ENCODE measurements around the gene IQCE. TPM values are rescaled to one million over a fixed set of nuclear protein-coding genes. Genes with fewer than 3 reads are reported as not detected.

The IQCE gene, protein sequence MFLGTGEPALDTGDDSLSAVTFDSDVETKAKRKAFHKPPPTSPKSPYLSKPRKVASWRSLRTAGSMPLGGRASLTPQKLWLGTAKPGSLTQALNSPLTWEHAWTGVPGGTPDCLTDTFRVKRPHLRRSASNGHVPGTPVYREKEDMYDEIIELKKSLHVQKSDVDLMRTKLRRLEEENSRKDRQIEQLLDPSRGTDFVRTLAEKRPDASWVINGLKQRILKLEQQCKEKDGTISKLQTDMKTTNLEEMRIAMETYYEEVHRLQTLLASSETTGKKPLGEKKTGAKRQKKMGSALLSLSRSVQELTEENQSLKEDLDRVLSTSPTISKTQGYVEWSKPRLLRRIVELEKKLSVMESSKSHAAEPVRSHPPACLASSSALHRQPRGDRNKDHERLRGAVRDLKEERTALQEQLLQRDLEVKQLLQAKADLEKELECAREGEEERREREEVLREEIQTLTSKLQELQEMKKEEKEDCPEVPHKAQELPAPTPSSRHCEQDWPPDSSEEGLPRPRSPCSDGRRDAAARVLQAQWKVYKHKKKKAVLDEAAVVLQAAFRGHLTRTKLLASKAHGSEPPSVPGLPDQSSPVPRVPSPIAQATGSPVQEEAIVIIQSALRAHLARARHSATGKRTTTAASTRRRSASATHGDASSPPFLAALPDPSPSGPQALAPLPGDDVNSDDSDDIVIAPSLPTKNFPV
- total RNA-seq (2022; extraction: Qiagen RNA extraction) = 9.7 to 14.7 TPM (median 13.8 TPM) in 5 replicates

DNA sequence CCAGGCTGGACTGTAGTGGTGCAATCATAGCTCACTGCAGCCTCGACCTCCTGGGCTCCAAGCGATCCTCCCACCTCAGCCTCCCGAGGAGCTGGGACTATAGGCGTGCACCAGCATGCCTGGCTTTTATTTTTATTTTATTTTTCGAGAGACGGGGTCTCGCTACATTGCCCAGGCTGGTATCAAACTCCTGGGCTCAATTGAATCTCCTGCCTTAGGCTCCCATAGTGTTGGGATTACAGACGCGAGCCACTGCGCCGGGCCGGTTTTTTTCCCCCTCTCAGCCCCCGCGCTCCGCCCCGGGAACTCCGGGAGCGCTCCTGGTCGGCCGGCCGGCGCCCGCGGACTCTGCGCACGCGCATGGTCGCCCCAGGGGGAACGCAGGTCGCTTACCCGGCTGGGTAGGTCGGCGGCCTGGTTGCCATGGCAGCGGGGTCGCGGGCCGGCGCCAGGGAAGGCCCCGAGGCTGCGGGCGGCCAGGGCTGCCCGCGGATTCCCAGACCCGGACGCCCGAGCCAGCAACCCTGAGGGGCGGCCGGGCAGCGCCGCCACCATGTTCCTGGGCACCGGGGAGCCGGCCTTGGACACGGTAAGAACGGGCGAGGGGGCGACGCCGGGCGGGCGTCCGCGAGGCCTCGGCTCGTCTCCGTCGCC, at the start of gene IQCE:
Gene IQCE (plus strand): TSS at position 351 of the 654 bp plus-strand sequence. CDS start 203 bp downstream, at position 554.

DNA sequence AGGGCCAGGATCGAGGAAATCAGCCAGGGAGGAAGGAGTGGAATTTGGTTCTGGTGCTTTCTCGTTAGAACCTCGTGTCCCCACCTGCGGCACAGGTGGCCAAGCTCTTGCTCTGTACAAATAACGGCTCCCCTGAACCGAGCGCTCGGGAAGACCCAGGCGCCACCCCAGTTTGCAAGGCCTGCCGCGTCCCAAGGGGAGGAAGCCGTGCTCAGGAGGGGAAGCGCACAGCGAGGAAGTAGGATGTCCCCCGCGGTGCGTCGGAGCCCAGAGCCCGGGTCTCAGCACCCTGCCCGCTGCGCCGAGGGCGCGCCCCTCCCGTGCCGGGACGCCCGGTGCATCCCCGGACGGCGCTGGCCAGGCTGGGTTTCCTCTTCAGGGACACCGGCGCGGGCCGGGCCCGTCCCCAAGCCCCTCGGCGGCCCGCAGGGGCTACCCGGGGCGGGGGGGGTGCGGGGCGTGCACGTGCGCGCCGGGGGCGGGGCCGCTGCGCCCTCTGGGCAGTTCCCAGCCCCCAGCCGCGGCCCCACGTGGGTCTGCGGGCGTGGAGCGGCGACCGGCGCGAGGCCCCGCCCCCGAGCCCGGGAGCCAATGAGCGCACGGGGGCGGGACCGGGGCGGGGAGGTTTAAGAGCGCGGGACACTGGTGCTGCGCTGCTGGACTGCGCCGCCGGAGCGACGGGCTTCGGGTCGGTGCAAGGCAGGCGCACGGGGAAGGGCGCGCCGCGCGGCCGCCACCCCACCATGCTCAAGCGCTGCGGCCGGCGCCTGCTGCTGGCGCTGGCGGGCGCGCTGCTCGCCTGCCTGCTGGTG, 39.5 kb upstream of the IQCE start, which contains the start of gene LFNG:
Gene LFNG (plus strand): TSS at position 656 of the 812 bp plus-strand sequence. CDS start 88 bp downstream, at position 744.

DNA sequence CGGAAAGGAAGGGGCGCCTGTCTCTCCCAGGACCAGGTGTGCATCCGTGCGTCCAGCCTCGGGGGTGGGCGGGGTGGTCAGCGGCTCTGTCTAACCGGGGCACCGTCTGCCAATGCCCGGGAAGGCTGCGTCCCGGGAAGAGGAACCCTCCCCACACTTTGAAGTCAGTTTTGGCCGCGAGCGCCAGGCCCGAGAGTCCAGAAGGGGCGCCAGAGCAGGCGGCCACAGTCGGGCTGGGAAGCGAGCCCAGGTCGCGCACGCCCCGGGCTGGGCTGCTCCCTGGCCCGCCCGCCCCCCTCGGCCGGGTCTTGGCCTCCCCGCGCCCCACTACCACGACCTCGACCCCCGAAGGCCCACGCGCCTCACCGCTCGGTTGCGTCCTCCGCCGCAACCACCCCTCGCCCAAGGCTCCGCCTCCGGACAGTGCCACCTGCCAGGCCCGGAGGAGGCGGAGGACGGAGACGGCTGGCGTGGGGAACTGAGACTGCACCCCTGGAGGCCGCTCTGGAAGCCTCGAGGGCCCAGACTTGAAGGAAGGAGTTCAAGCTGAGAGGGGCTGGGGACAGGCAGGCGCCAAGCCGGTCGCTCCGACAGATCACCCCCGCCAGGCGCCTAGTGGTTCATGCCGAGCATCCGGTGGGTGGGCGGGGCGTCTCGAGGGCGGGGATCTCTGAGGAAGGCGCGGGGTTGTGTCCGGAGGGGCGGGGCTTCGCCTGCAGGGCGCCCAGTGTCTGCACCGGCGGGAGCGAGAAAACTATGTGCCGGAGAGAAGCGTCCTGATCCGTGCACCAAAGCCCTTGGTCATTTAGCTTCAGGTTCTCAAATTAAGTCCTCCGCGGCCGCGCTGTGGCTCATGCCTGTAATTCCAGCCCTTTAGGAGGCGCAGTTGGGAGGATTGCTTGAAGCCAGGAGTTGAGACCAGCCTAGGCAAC, 3.4 kb upstream of the IQCE start, which contains the start of gene BRAT1:
Gene BRAT1 (minus strand): TSS at position 404 of the 932 bp plus-strand sequence. CDS start 1,093 bp downstream, outside the sequence.

DNA sequence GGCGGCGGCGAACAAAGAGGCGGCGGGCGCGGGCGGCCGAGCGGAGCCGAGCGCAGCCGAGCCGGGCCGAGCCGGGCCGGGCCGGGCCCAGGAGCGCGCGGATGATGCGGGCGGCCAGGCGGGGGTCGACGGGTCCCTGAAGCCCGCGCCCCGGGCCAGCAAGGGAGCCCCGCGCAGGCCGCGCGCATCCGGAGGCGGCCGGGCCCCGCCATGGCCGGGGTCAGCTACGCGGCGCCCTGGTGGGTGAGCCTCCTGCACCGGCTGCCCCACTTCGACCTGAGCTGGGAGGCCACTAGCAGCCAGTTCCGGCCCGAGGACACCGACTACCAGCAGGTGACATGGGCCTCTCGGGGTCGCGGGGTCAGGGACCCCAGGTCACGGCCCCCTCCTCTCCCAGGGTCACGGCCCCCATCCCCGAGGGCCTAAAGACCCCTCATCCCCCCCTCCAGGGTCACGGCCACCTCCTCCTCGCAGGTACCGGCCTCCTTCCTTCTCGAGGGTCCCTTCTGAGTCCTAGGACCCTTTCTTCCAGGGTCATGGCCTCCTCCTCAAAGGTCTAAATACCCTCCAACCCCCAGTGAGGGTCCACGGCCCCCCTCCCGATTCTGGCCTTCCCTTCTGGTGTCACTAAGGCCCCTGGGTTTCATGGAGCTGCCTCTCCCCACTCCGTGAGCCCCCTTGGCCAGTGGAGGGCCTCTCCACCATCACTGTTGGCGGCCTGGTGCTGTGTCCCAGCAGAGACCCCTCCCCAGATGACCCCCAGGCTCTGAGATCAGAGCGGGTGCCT, 73.4 kb downstream of the IQCE start, which contains the start of gene TTYH3:
Gene TTYH3 (plus strand): TSS at position 41 of the 787 bp plus-strand sequence. CDS start 170 bp downstream, at position 211.

Other genes with a start within 250 kb of the IQCE start
- gene SNX8, start 244.5 kb upstream of the IQCE start, total RNA-seq (2022; extraction: Qiagen RNA extraction) = 37.4 to 85.1 TPM (median 77.1 TPM) in 5 replicates
- 223 to 263 TPM (median 224 TPM) in 5 replicates for gene EIF3B, start 204.2 kb upstream of the IQCE start, total RNA-seq (2022; extraction: Qiagen RNA extraction)
- 7.8 to 16.3 TPM (median 12.4 TPM) in 5 replicates for gene CHST12, start 155.4 kb upstream of the IQCE start, total RNA-seq (2022; extraction: Qiagen RNA extraction)
- gene GRIFIN, start 82.6 kb upstream of the IQCE start, total RNA-seq (2022; extraction: Qiagen RNA extraction) = not detected in 5 replicates
- 8.2 to 17.8 TPM (median 17.1 TPM) in 5 replicates for gene LFNG, start 39.2 kb upstream of the IQCE start, total RNA-seq (2022; extraction: Qiagen RNA extraction)
- gene BRAT1, start 3.5 kb upstream of the IQCE start, total RNA-seq (2022; extraction: Qiagen RNA extraction) = 24.3 to 40.7 TPM (median 39.4 TPM) in 5 replicates
- 38.2 to 65.1 TPM (median 62.2 TPM) in 5 replicates for gene TTYH3, start 73.0 kb downstream of the IQCE start, total RNA-seq (2022; extraction: Qiagen RNA extraction)
- 0.02 to 0.06 TPM in 2 of 5 replicates, not detected in the others for gene AMZ1, start 129.2 kb downstream of the IQCE start, total RNA-seq (2022; extraction: Qiagen RNA extraction)

Data from A549 treated with CORT108297 at 1 μM for 4 hours (cell line).